Stomach smooth muscle (tissue), 2 donors: Measurements from ENCODE around the gene CCNI2.
A peak's percentile ranks its signal among the peaks of the same experiment; 100 is the strongest.

Experiments
- H3K27ac ChIP-seq: one replicate; pipeline ENCODE4 v1.7.0; 2013; ENCODE audit warnings: mild to moderate bottlenecking, low read length, inconsistent platforms
- H3K27me3 ChIP-seq, 2 donors: one replicate each; pipeline ENCODE4 v1.7.0; 2013; ENCODE audit warnings: low read length in 2 of 2; ENCODE audit not compliant: insufficient read depth in 2 of 2, control insufficient read depth in 1 of 2
- H3K36me3 ChIP-seq, 2 donors: one replicate each; pipeline ENCODE4 v1.7.0; 2013; ENCODE audit warnings: low read length in 2 of 2; ENCODE audit not compliant: control insufficient read depth in 2 of 2, insufficient read depth in 2 of 2
- H3K4me1 ChIP-seq: one replicate; pipeline ENCODE4 v1.7.0; 2013; ENCODE audit warnings: low read length; ENCODE audit not compliant: control insufficient read depth, insufficient read depth
- H3K4me3 ChIP-seq, 2 donors: one replicate each; pipeline ENCODE4 v1.7.0; 2013; ENCODE audit warnings: low read length in 2 of 2
- H3K9ac ChIP-seq, 2 donors: one replicate each; pipeline ENCODE4 v1.7.0; 2013; ENCODE audit warnings: low read length in 2 of 2, mild to moderate bottlenecking in 1 of 2
- H3K9me3 ChIP-seq, 2 donors: one replicate each; pipeline ENCODE4 v1.7.0; 2013; ENCODE audit warnings: low read length in 2 of 2; ENCODE audit not compliant: control insufficient read depth in 2 of 2
- donor health status: healthy.
- donor health status: Pancreatic carcinoma.

Gene CCNI2

GRCh38 chr5:132766020-132766805 lies 19.0 kb downstream of the CCNI2 start:
- no peak overlapping the region for H3K9ac ChIP-seq
- H3K4me3 ChIP-seq, result no peak overlapping the region
- H3K4me1 ChIP-seq, result peaks cover 30% of the 10 kb centered on the region
- H3K27ac ChIP-seq, result no peak overlapping the region
- H3K36me3 ChIP-seq, result peaks cover 12 to 18% of the 10 kb centered on the region in 2 donors
- no peaks in the 10 kb centered on the region for H3K9me3 ChIP-seq
- H3K27me3 ChIP-seq, result no peaks in the 10 kb centered on the region

DNA sequence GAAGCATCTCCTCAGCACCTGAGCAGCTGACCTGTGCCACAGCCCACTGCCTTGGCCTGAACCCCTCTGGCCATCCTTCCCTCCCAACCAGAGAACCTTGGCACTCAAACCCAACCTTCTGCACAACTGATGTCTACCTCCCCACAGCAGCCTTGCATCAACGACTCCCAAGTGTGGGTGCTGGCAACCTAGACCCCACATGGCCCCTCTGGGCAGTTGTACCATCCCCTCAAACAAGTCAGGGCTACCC lies 19.5 kb downstream of the CCNI2 start:
- H3K36me3 ChIP-seq, result peaks cover 6 to 13% of the 10 kb centered on the region in 2 donors
- no peak overlapping the region for H3K9ac ChIP-seq
- H3K4me3 ChIP-seq, result no peak overlapping the region
- H3K27ac ChIP-seq, result no peak overlapping the region
- H3K9me3 ChIP-seq, result no peaks in the 10 kb centered on the region
- no peaks in the 10 kb centered on the region for H3K27me3 ChIP-seq
- H3K4me1 ChIP-seq, result peaks cover 32% of the 10 kb centered on the region

GRCh38 chr5:132767150-132767549 lies 19.9 kb downstream of the CCNI2 start:
- Histone ChIP-seq H3K9me3 (no peaks in the 10 kb centered on the region), H3K9ac (no peak overlapping the region), H3K4me3 (no peak overlapping the region), H3K27me3 (no peaks in the 10 kb centered on the region), H3K36me3 (peaks cover 6 to 10% of the 10 kb centered on the region in 2 donors), H3K4me1 (peaks cover 32% of the 10 kb centered on the region), H3K27ac (no peak overlapping the region)

GRCh38 chr5:132768485-132768868 lies 21.3 kb downstream of the CCNI2 start:
- H3K27me3 ChIP-seq, result no peaks in the 10 kb centered on the region
- H3K4me1 ChIP-seq, result peaks cover 44% of the 10 kb centered on the region
- H3K36me3 ChIP-seq, result peaks cover 6 to 7% of the 10 kb centered on the region in 2 donors
- H3K4me3 ChIP-seq, result no peak overlapping the region
- H3K27ac ChIP-seq, result no peak overlapping the region
- no peaks in the 10 kb centered on the region for H3K9me3 ChIP-seq
- no peak overlapping the region for H3K9ac ChIP-seq

DNA sequence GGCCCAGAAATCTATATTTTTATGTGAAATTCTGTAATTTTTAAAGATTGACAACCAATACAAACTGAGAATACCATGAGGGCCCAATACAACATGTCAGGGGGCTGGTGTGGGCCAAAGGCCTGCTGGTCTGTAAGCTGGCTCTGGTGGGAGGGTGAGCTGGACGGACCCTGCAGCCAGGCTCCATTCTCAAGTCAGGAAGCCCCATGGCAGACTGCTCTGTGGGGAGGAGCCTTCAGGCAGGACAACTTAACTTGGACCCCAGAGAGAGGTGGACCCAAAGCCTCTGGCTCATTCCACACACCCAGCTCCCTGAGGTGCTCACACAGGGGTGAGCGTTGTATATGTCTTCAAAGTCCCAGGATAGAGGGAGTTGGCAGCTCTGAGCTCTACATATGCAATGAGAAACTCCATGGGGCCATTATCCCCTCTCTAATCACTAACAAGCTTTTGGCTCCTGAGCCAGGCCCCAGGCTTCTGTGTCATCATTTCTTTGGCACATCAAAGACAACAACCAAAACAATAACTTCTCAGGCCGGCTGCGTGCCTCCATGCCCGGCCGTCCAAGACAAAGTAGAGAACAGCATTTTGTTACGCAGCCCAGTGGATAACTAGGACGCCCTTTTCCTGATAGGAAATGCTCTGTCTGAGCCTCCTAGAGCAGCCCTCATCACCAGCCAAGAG lies 23.4 kb downstream of the CCNI2 start:
- Histone ChIP-seq H3K9me3 (no peaks in the 10 kb centered on the region), H3K4me3 (no peak overlapping the region), H3K9ac (no peak overlapping the region), H3K27me3 (no peaks in the 10 kb centered on the region), H3K27ac (no peak overlapping the region), H3K36me3 (no peaks in the 10 kb centered on the region), H3K4me1 (peaks cover 59% of the 10 kb centered on the region)

GRCh38 chr5:132771503-132771998 lies 24.3 kb downstream of the CCNI2 start:
- no peak overlapping the region for H3K9ac ChIP-seq
- H3K9me3 ChIP-seq, result no peaks in the 10 kb centered on the region
- H3K27me3 ChIP-seq, result no peaks in the 10 kb centered on the region
- H3K27ac ChIP-seq, result no peak overlapping the region
- H3K4me3 ChIP-seq, result peak overlapping the region in 1 of 2 donors; percentile 22
- H3K4me1 ChIP-seq, result peaks cover 61% of the 10 kb centered on the region
- no peaks in the 10 kb centered on the region for H3K36me3 ChIP-seq

DNA sequence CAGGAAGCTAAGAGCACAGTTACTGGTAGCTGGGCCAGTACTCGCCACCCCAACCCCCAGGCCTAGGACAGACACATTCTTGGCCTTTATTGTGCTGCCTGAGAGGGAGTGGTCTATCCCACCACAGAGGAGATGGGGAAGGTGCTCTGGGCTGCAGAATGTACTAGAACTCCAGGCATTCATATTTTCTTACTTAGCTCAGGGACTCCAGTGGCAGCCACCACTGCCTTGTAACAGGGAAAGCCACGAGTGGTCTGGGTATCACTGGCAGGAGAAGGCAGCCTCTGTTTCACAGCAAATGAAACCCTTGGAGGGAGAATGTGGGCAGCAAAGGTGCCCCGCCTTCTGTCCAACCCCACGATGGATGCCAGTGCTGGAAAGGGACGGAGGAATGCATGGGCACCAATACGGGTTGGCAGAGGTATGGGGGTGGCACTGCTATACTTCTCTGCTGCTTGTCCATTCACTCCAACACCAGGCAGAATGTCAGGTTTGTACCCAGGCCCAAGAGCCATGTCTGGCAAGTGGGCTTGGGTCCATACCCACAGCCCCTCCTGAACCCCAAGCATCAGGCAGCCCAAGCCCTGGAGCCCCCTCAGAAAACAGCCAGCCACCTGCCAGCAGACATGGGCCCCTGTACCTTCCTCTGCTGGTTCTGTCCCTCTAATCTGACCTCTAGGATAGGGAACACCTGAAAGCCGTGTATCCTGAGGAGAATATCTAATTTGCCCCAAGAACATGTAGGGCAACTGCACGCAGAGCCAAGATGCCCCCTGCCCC lies 25.3 kb downstream of the CCNI2 start:
- Histone ChIP-seq H3K27ac (no peak overlapping the region), H3K27me3 (no peaks in the 10 kb centered on the region), H3K4me1 (peaks cover 63% of the 10 kb centered on the region), H3K9me3 (no peaks in the 10 kb centered on the region), H3K36me3 (no peaks in the 10 kb centered on the region), H3K9ac (no peak overlapping the region), H3K4me3 (peak overlapping the region in 1 of 2 donors; percentile 8)

GRCh38 chr5:132773114-132773513 lies 25.9 kb downstream of the CCNI2 start:
- Histone ChIP-seq H3K9ac (no peak overlapping the region), H3K27me3 (no peaks in the 10 kb centered on the region), H3K4me1 (peaks cover 62% of the 10 kb centered on the region), H3K9me3 (no peaks in the 10 kb centered on the region), H3K27ac (no peak overlapping the region), H3K4me3 (no peak overlapping the region), H3K36me3 (no peaks in the 10 kb centered on the region)

DNA sequence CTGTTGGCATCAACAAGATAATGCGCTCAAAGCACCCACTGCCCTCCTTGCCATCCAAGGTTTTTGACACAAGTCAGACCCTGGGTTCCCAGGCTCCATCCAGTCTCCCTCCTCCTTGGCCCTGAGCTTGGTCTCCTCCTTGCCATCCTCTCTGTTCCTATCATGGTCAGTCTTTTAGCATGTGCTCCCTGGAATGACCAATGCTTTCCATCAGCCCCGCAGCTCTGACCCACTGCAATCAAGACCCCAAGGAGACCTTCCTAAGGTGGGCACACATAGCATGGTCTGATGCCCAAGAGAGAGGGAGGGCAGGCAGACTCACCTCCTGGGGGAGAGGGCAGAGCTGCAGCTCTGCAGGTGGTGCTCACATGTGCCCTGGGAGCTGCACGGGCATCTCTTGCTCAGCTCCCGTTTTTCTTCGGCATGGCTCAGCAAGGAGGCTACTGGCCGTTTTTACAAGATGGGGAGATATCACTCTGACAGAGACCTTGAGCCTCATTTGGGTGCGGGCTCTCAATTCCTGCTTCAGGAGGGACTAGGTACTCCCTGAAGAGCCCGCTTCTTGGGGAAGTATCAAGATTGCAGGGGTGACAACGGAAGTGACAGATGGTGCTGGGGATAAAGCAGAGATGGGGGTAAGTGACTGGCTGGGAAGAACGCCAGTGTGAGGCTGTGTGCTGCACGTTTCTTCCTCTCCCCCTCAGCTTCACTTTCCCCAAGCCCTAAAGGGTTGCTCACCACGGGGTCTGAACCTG lies 26.6 kb downstream of the CCNI2 start:
- Histone ChIP-seq H3K9ac (no peak overlapping the region), H3K36me3 (no peaks in the 10 kb centered on the region), H3K4me3 (no peak overlapping the region), H3K4me1 (peaks cover 59% of the 10 kb centered on the region), H3K9me3 (no peaks in the 10 kb centered on the region), H3K27me3 (no peaks in the 10 kb centered on the region), H3K27ac (no peak overlapping the region)

DNA sequence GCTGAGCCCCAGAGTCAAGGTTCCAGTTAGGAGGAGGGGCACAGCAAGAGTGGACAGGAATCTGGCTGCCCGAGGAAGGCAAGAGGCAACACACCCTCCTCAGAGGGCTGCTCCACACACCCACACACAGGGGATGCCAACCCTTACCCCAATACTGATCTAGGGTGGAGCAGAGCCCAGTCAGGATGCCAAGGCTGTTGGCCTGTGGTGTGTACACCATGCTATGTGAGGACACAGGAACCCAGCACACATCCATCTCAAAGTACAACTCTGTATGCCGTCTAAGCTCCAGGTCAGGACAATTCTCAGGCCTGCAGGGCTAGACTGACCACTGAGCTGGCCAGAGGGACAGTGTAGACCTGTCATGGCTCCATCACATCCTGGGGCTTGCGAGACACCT lies 27.2 kb downstream of the CCNI2 start:
- H3K36me3 ChIP-seq, result no peaks in the 10 kb centered on the region
- no peak overlapping the region for H3K4me3 ChIP-seq
- no peaks in the 10 kb centered on the region for H3K27me3 ChIP-seq
- H3K9me3 ChIP-seq, result no peaks in the 10 kb centered on the region
- peaks cover 54% of the 10 kb centered on the region for H3K4me1 ChIP-seq
- no peak overlapping the region for H3K27ac ChIP-seq
- no peak overlapping the region for H3K9ac ChIP-seq
